HL-60 (cell line): Measurements from ENCODE around the gene DOC2B.
"Not testable (repeated sequence)": the region's sequence is repeated elsewhere in the genome, so short reads cannot be mapped to it uniquely, and the experiment has no call there.

Experiments used
- DNase-seq, 2 experiments: peaks; one replicate each; pipeline ENCODE4 v3.0.0-alpha.2; 2010 to 2020; ENCODE audit warnings: low read depth in 1 of 2, low spot score in 1 of 2
- H3K27ac ChIP-seq: fragments of 250-450 bp; sonication (Bioruptor Pico); replicated peaks from 2 replicates; pipeline ENCODE4 v1.5.1; 2020; ENCODE audit warnings: mild to moderate bottlenecking, moderate library complexity
- H3K27me3 ChIP-seq: fragments of 250-450 bp; sonication (Bioruptor Pico); 2 replicates; pipeline ENCODE4 v1.5.1; 2021; ENCODE audit warnings: mild to moderate bottlenecking, moderate library complexity; ENCODE audit not compliant: insufficient read depth, poor library complexity, severe bottlenecking
- H3K4me3 ChIP-seq: replicated peaks from 2 replicates; pipeline ENCODE4 v1.5.1; 2011; ENCODE audit warnings: mild to moderate bottlenecking, control low read depth, low read length; ENCODE audit not compliant: insufficient read depth
- POLR2AphosphoS5 ChIP-seq: IDR thresholded peaks from 2 replicates; pipeline ENCODE4 v1.6.1; 2012; ENCODE audit warnings: low read depth

Gene DOC2B

DNA sequence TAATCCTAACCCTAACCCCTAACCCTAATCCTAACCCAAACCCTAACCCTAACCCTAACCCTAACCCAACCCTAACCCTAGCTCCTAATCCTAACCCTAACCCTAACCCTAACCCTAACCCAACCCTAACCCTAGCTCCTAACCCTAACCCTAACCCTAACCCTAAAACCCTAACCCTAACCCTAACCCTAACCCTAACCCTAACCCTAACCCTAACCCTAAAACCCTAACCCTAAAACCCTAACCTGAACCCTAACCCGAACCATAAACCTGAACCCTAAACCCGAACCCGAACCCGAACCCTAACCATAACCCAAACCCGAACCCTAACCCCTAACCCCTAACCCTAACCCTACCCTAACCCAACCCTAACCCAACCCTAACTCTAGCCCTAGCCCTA, 68.3 kb downstream of the DOC2B start:
- DNase-seq, H3K27me3 ChIP-seq, H3K27ac ChIP-seq, H3K4me3 ChIP-seq: not testable (repeated sequence)
- peak; percentile 82 for TF ChIP-seq POLR2AphosphoS5
